GM19463 (cell line): ENCODE measurements around the gene MESP1.
A peak's percentile ranks its signal among the peaks of the same experiment; 100 is the strongest.

ENCODE experiments used
- ATAC-seq: cut with Tn5 transposase; IDR thresholded peaks from one replicate; pipeline ENCODE4 v1.9.1; 2021; ENCODE audit warnings: mild to moderate bottlenecking, moderate library complexity; ENCODE audit not compliant: unreplicated experiment

Gene MESP1

GRCh38 chr15:89760303-89761008, 9.4 kb upstream of the MESP1 start:
- ATAC-seq: peak; percentile 60

DNA sequence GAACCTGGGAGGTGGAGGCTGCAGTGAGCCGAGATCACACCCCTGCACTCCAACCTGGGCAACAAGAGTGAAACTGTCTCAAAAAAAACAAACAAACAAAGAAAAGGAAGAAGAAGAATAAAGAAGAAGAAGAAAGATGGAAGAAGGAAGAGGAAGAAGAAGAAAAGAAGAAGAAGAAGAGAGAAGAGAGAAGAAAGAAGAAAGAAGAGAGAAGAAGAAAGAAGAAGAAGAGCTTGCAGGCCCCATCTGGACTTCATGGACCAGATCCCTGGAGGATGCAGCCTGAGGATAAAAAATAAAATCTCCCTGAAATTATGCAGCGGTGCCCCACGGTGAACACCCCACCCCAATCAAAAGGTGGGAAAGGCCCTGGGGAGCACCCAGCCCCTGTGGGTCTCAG, 8.8 kb upstream of the MESP1 start:
- ATAC-seq: no peak

DNA sequence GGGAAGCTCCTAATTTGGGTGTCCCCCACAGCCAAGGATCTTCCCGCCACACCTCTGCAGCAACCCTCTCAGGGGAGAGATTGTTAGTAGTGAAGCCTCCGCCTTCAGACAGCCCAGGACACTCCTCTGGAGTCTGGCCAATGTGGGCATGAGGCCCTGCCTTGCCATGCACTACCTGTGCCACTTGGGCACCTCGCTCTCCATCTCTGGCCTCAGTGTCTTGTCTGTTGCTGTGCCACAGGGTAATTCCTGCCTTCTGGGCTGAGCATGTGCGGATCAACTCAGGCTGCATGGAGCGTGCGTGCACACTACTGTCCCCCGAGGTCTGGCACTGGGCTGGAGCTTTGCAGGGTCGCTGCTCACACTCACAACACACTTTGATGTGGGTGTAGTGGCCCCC, 7.9 kb upstream of the MESP1 start:
- no peak for ATAC-seq

DNA sequence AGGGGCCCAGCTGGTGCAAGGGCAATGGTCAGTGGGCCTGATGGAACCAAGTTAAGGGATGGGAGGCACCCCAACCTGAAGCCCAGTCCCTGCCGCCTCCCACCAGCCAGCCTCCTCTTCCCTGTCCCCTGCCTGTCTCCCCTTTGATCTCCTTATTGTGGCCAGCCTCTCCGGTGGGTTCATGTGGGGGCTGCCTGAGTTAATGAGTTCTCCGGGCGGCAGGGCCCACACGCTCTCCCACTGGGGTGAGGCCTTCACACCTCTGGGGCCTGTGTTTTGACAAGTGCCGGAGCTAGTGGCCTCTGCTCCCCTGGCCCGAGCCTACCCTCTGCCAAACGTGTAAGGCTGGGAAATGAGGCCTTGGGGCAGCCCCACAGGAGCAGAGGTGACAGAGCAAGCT, 7.2 kb upstream of the MESP1 start:
- ATAC-seq: no peak

GRCh38 chr15:89756897-89757296, 5.8 kb upstream of the MESP1 start:
- ATAC-seq: no peak

DNA sequence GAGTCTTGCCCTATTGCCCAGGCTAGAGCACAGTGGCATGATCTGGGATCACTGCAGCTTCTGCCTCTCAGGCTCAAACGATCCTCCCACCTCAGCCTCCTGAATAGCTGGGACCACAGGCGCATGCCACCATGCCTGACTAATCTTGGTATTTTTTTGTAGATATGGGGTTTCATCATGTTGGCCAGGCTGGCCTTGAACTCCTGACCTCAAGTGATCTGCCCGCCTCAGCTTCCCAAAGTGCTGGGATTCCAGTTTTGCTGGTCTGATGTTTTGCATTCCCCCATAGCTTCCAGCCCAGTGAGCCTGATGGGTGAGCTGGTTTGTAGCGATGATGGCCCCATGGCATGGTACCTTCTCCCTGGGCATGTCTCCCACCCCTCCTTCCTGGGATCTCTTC, 4.7 kb upstream of the MESP1 start:
- no peak for ATAC-seq

DNA sequence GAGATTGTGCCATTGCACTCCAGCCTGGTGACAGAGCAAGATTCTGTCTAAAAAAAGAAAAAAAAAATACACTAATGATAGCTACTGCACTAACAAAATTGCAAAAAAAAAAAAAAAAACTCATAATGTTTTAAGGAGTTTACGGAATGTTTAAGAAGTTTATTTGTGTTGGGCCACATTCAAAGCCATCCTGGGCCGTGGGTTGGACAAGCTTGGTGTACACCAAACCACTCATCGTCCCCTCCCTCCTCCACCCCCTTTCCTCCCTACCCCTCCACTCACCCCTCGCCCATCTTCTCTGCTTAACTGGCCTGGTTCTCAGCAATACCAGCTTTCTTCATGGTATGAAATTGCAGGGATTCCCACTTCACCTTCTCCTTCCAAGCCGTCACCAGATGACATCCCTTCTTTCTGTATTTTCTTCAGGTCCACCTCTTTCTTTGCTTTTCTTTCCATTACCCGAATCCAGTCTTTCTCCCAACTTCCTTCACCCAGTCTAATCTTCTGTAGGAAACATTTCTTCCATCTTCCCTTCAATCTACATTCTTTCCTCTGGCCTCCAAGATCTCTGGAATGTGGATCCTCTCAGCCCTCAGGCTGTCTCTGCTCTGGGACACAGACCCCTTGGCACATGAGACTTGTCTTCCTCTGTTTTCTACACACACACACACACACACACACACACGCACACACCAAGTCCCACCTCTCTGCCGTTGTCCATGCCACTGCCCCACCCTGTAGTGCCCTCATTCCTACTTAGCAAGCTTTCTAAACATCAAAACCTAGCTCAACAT, 3.5 kb upstream of the MESP1 start:
- no peak for ATAC-seq

DNA sequence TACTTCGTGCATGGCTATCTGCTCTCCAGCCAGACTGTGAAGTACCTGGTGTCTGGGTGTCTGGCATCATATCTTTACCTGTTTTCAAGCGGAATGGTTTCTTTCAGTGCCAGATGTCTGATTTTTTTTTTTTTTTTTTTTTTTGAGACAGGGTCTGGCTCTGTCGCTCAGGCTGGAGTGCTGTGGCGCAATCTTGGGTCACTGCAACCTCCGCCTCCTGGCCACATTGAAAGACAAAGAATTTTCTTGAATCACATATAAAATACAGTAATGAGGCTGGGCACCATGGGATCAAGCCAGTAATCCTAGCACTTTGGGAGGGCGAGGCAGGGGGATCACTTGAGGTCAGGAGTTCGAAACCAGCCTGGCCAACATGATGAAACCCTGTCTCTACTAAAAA, 2.8 kb upstream of the MESP1 start:
- no peak for ATAC-seq

- no peak for ATAC-seq
These were observed 699 bp upstream of the MESP1 start for GRCh38 chr15:89751748-89752147.

GRCh38 chr15:89749951-89750559, 994 bp downstream of the MESP1 start:
- ATAC-seq: no peak

DNA sequence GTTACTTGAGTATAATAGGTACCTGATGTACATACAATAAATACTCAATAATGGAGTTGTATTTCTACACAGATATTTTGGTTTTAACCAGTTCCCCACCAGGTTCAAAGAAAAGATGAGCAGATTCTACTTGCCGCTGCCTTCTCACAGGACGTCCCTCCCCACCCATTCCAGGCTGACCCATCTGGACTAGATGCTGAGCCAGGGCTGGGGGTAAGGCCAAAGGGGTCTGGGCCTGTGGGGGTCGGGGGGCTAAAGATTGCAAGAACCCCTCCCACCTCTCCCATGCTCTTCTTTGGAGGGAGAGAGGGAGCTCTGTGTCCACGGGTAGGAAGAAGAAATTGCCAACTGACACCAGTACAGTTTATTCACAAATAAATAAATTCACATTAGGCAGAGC, 1.5 kb downstream of the MESP1 start:
- ATAC-seq: no peak

DNA sequence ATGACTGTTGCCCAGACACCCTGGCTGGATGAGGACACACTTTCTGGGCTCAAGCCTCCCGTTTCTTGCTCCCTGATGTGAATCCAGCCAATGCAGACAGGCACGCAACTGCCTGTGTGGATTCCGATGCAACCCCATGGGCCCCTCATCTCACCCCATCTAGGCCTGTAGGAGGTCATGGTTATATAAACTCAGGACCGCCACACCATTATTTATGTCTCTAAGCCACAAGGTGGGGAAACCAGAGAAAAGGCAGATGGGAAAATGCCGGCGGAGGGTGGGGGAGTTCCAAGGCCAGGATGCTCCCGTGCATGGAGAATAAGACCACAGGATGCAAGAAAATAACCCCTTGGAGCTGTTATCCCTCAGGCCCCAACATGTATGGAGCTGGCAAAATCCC, 2.0 kb downstream of the MESP1 start:
- no peak for ATAC-seq

- ATAC-seq: no peak
These were observed 3.1 kb downstream of the MESP1 start for GRCh38 chr15:89747708-89748682.

- no peak for ATAC-seq
These were observed 4.7 kb downstream of the MESP1 start for GRCh38 chr15:89746386-89746780.

DNA sequence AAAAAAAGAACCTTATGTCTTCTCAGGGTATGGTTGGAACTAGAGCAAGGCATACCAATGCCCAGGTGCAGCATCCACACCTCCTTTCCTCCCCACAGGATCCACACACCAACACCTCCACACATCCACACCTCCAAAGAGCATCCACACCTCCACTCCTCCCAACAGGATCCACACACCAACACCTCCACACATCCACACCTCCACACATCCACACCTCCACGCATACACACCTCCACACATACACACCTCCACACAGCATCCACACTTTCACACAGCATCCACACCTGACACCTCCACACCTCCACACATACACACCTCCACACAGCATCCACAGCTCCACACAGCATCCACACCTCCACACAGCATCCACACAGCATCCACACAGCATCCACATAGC, 5.3 kb downstream of the MESP1 start:
- no peak for ATAC-seq

- no peak for ATAC-seq
These were observed 5.9 kb downstream of the MESP1 start for GRCh38 chr15:89745131-89745530.

GRCh38 chr15:89743594-89743993, 7.5 kb downstream of the MESP1 start:
- no peak for ATAC-seq

DNA sequence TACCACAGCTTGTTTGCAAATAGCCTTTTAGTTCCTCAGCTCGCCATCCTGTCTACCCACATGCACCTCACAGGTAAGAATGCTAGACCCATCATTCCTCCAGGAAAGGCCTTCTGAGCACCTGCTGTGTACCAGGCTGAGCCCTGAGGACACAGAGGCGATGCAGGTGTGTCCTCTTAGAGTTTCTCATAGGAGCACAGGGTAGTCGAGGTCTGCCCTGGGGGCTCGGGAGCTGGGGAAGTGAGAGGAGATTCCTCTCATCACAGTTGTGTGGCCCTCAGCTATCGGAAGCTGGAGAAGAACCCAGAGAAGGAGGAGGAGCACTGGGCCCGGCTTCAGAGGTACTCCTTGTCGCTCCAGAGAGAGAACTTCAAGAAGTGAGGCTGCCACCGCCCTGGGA, 8.0 kb downstream of the MESP1 start:
- no peak for ATAC-seq

- peak; percentile 61 for ATAC-seq
These were observed 10.9 kb downstream of the MESP1 start for GRCh38 chr15:89740137-89740536.

GRCh38 chr15:89735773-89736172, 15.3 kb downstream of the MESP1 start:
- ATAC-seq: no peak
